H9 (cell line): Measurements from ENCODE around the gene LRG1. TPM values are rescaled to one million over a fixed set of nuclear protein-coding genes. Genes with fewer than 3 reads are reported as not detected.

ENCODE experiments used
- DNase-seq: peaks from one replicate; pipeline ENCODE4 v3.0.0-alpha.2; 2017
- H2AFZ ChIP-seq: one replicate; pipeline ENCODE4 v1.6.1; 2013; ENCODE audit warnings: mild to moderate bottlenecking, low read length, control low read depth, moderate library complexity
- H2AK5ac ChIP-seq: 2 replicates; pipeline ENCODE4 v1.6.1; 2013; ENCODE audit warnings: low read length, control low read depth, mixed read lengths; ENCODE audit not compliant: insufficient read length
- H2BK120ac ChIP-seq: one replicate; pipeline ENCODE4 v1.6.1; 2013; ENCODE audit warnings: low read depth, mild to moderate bottlenecking, low read length, control low read depth, inconsistent platforms; ENCODE audit not compliant: poor library complexity, severe bottlenecking
- H2BK12ac ChIP-seq: 2 replicates; pipeline ENCODE4 v1.6.1; 2013; ENCODE audit warnings: low read length, control low read depth, mixed read lengths, low read depth; ENCODE audit not compliant: insufficient read length
- H2BK15ac ChIP-seq: 2 replicates; pipeline ENCODE4 v1.6.1; 2013; ENCODE audit warnings: low read depth, low read length, control low read depth
- H2BK20ac ChIP-seq: one replicate; pipeline ENCODE4 v1.6.1; 2013; ENCODE audit warnings: low read depth, mild to moderate bottlenecking, low read length, control low read depth, inconsistent platforms; ENCODE audit not compliant: poor library complexity, severe bottlenecking
- H2BK5ac ChIP-seq: 2 replicates; pipeline ENCODE4 v1.6.1; 2013; ENCODE audit warnings: low read length, control low read depth, mixed read lengths; ENCODE audit not compliant: insufficient read length
- H3K14ac ChIP-seq: 2 replicates; pipeline ENCODE4 v1.6.1; 2013; ENCODE audit warnings: low read length, control low read depth; ENCODE audit not compliant: insufficient read depth
- H3K18ac ChIP-seq: 2 replicates; pipeline ENCODE4 v1.6.1; 2013; ENCODE audit warnings: low read depth, mild to moderate bottlenecking, mixed read lengths, low read length, control low read depth; ENCODE audit not compliant: insufficient read length
- H3K23ac ChIP-seq: 2 replicates; pipeline ENCODE4 v1.6.1; 2013; ENCODE audit warnings: low read length, control low read depth, mixed read lengths, low read depth; ENCODE audit not compliant: insufficient read length
- H3K23me2 ChIP-seq: 2 replicates; pipeline ENCODE4 v1.6.1; 2013; ENCODE audit warnings: low read depth, mild to moderate bottlenecking, mixed read lengths, low read length, control low read depth; ENCODE audit not compliant: insufficient read length, poor library complexity, severe bottlenecking
- H3K27ac ChIP-seq: 2 replicates; pipeline ENCODE4 v1.5.1; 2013; ENCODE audit warnings: low read length, control low read depth, mixed read lengths, low read depth; ENCODE audit not compliant: insufficient read length
- H3K27me3 ChIP-seq: 2 replicates; pipeline ENCODE4 v1.6.1; 2013; ENCODE audit warnings: low read length, control low read depth, inconsistent platforms; ENCODE audit not compliant: insufficient read depth
- H3K4ac ChIP-seq: 2 replicates; pipeline ENCODE4 v1.6.1; 2013; ENCODE audit warnings: low read depth, mild to moderate bottlenecking, control low read depth, inconsistent platforms, low read length, moderate library complexity
- H3K4me1 ChIP-seq: 2 replicates; pipeline ENCODE4 v1.6.1; 2013; ENCODE audit warnings: low read length, control low read depth, inconsistent platforms; ENCODE audit not compliant: insufficient read depth
- H3K4me2 ChIP-seq: 2 replicates; pipeline ENCODE4 v1.6.1; 2013; ENCODE audit warnings: low read length, control low read depth, mixed read lengths; ENCODE audit not compliant: insufficient read length, insufficient read depth
- H3K56ac ChIP-seq: 2 replicates; pipeline ENCODE4 v1.6.1; 2013; ENCODE audit warnings: low read depth, mild to moderate bottlenecking, mixed read lengths, low read length, control low read depth; ENCODE audit not compliant: insufficient read length
- H3K79me1 ChIP-seq: 2 replicates; pipeline ENCODE4 v1.6.1; 2013; ENCODE audit warnings: low read depth, mild to moderate bottlenecking, moderate library complexity, low read length, control low read depth, inconsistent platforms; ENCODE audit not compliant: insufficient read depth, poor library complexity, severe bottlenecking
- H3K79me2 ChIP-seq: 2 replicates; pipeline ENCODE4 v1.6.1; 2013; ENCODE audit warnings: low read length, control low read depth, inconsistent platforms; ENCODE audit not compliant: insufficient read depth
- H3K9ac ChIP-seq: 2 replicates; pipeline ENCODE4 v1.6.1; 2013; ENCODE audit warnings: low read length, control low read depth, mixed read lengths; ENCODE audit not compliant: insufficient read length; ENCODE audit errors: extremely low read depth
- H3K9me3 ChIP-seq: one replicate; pipeline ENCODE4 v1.6.1; 2013; ENCODE audit warnings: low read depth, low read length, inconsistent platforms; ENCODE audit not compliant: control insufficient read depth
- H3T11ph ChIP-seq: one replicate; pipeline ENCODE4 v1.6.1; 2013; ENCODE audit warnings: mild to moderate bottlenecking, low read length, control low read depth, inconsistent platforms
- H4K20me1 ChIP-seq: one replicate; pipeline ENCODE4 v1.6.1; 2013; ENCODE audit not compliant: control insufficient read depth, insufficient read length, insufficient read depth
- H4K5ac ChIP-seq: 2 replicates; pipeline ENCODE4 v1.6.1; 2013; ENCODE audit warnings: low read depth, mild to moderate bottlenecking, mixed read lengths, low read length, control low read depth; ENCODE audit not compliant: insufficient read length
- H4K8ac ChIP-seq: replicated peaks from 2 replicates; pipeline ENCODE4 v1.6.1; 2013; ENCODE audit warnings: low read length, control low read depth, mixed read lengths, low read depth; ENCODE audit not compliant: insufficient read length
- H4K91ac ChIP-seq: 2 replicates; pipeline ENCODE4 v1.6.1; 2013; ENCODE audit warnings: low read depth, mild to moderate bottlenecking, moderate library complexity, mixed read lengths, low read length, control low read depth; ENCODE audit not compliant: insufficient read length
- H3K27ac Mint-ChIP-seq, 3 experiments: 2 replicates in 2 of 3; 3 replicates in 1 of 3; pipeline ENCODE4 v1.8.0; 2020 to 2021; ENCODE audit warnings: mixed read lengths in 3 of 3, mild to moderate bottlenecking in 1 of 3, moderate library complexity in 1 of 3
- H3K27me3 Mint-ChIP-seq: 2 replicates; pipeline ENCODE4 v1.8.0; 2021; ENCODE audit warnings: low read depth, mild to moderate bottlenecking, moderate library complexity, mixed read lengths
- H3K36me3 Mint-ChIP-seq, 3 experiments: 2 replicates in 2 of 3; 3 replicates in 1 of 3; pipeline ENCODE4 v1.8.0; 2020 to 2021; ENCODE audit warnings: low read depth in 3 of 3, mixed read lengths in 3 of 3; ENCODE audit not compliant: insufficient read depth in 1 of 3
- H3K4me1 Mint-ChIP-seq, 2 experiments: 2 replicates each; pipeline ENCODE4 v1.8.0; 2020; ENCODE audit warnings: mixed read lengths in 2 of 2
- H3K4me3 Mint-ChIP-seq, 2 experiments: 2 replicates in 1 of 2; 3 replicates in 1 of 2; pipeline ENCODE4 v1.8.0; 2020 to 2021; ENCODE audit warnings: mild to moderate bottlenecking in 2 of 2, mixed read lengths in 2 of 2, moderate library complexity in 1 of 2
- H3K9me3 Mint-ChIP-seq, 2 experiments: 2 replicates in 1 of 2; 3 replicates in 1 of 2; pipeline ENCODE4 v1.8.0; 2020; ENCODE audit warnings: mild to moderate bottlenecking in 2 of 2, mixed read lengths in 2 of 2, moderate library complexity in 1 of 2
- WGBS: extraction: QIAGEN DNeasy Blood & Tissue Kit; methylation state at CpG from one replicate; pipeline ENCODE4 v1.1.7; 2013; ENCODE audit warnings: missing lambda C conversion rate, low lambda C conversion rate, mixed read lengths; ENCODE audit not compliant: insufficient read length; ENCODE audit errors: extremely low coverage; 5-methylcytosine and 5-hydroxymethylcytosine counted together
- total RNA-seq: library from RNA; stranded (reverse); gene quantifications from 2 replicates; pipeline ENCODE4 v1.2.1, GENCODE V29; 2021
- TF ChIP-seq, protein P1 (sequence below): fragments of 200-600 bp; sonication (generic); conservative IDR thresholded peaks from 3 replicates; pipeline ENCODE4 v1.8.0; 2021; ENCODE audit warnings: antibody characterized with exemption, mild to moderate bottlenecking

The LRG1 gene
- total RNA-seq, 1 experiment from 2014 or later = 0.24 TPM

GRCh38 chr19:4571305-4571917, 31.6 kb upstream of the LRG1 start:
- peaks cover 3% of the 10 kb centered on the region; the same call in 1 of the 2 replicates for H3K27me3 Mint-ChIP-seq

More at GRCh38 chr19:4571305-4571917, 31.6 kb upstream of the LRG1 start:
- Histone ChIP-seq H4K8ac (no peak overlapping the region), H4K91ac (no peak overlapping the region), H2BK15ac (no peak overlapping the region), H3K4me2 (no peak overlapping the region), H4K5ac (no peak overlapping the region), H3K23me2 (no peaks in the 10 kb centered on the region), H3K4me1 (peaks cover 4% of the 10 kb centered on the region; the same call in 1 of the 2 replicates), H3T11ph (no peak overlapping the region), H3K9ac (no peak overlapping the region), H4K20me1 (no peaks in the 10 kb centered on the region), H3K79me2 (no peaks in the 10 kb centered on the region; the same call in 1 of the 2 replicates), H3K27me3 (no peaks in the 10 kb centered on the region), H2BK12ac (no peak overlapping the region), H3K23ac (no peak overlapping the region), H2AK5ac (no peak overlapping the region), H3K79me1 (peaks cover 3% of the 10 kb centered on the region), H3K14ac (no peak overlapping the region), H3K27ac (no peak overlapping the region), H3K56ac (no peak overlapping the region), H3K9me3 (no peaks in the 10 kb centered on the region), H2BK120ac (no peak overlapping the region), H2AFZ (no peak overlapping the region), H3K4ac (no peak overlapping the region), H3K18ac (no peak overlapping the region), H2BK20ac (no peak overlapping the region), H2BK5ac (no peak overlapping the region)
- Mint-ChIP-seq H3K4me1 (peaks cover 15 to 30% of the 10 kb centered on the region in 2 experiments), H3K27ac (no peak overlapping the region), H3K36me3 (peaks cover 0 to 4% (median 1%) of the 10 kb centered on the region in 3 experiments; a peak in 2 of 7 replicates), H3K4me3 (no peak overlapping the region), H3K9me3 (no peaks in the 10 kb centered on the region; a peak in 1 of 5 replicates)
- TF ChIP-seq, protein P1, sequence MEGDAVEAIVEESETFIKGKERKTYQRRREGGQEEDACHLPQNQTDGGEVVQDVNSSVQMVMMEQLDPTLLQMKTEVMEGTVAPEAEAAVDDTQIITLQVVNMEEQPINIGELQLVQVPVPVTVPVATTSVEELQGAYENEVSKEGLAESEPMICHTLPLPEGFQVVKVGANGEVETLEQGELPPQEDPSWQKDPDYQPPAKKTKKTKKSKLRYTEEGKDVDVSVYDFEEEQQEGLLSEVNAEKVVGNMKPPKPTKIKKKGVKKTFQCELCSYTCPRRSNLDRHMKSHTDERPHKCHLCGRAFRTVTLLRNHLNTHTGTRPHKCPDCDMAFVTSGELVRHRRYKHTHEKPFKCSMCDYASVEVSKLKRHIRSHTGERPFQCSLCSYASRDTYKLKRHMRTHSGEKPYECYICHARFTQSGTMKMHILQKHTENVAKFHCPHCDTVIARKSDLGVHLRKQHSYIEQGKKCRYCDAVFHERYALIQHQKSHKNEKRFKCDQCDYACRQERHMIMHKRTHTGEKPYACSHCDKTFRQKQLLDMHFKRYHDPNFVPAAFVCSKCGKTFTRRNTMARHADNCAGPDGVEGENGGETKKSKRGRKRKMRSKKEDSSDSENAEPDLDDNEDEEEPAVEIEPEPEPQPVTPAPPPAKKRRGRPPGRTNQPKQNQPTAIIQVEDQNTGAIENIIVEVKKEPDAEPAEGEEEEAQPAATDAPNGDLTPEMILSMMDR = no peak
- no CpG with 5 or more reads among the region's 22 CpGs for WGBS
- no peak for DNase-seq
